NCI-H146 (cell line): ENCODE measurements around the gene UBXN1.
A peak's percentile ranks its signal among the peaks of the same experiment; 100 is the strongest.
"Not testable (repeated sequence)": the region's sequence is repeated elsewhere in the genome, so short reads cannot be mapped to it uniquely, and the experiment has no call there.

Experiments used
- DNase-seq: peaks from one replicate; lab custom pipeline; 2025; lab: John Stamatoyannopoulos, UW

The UBXN1 gene

DNA sequence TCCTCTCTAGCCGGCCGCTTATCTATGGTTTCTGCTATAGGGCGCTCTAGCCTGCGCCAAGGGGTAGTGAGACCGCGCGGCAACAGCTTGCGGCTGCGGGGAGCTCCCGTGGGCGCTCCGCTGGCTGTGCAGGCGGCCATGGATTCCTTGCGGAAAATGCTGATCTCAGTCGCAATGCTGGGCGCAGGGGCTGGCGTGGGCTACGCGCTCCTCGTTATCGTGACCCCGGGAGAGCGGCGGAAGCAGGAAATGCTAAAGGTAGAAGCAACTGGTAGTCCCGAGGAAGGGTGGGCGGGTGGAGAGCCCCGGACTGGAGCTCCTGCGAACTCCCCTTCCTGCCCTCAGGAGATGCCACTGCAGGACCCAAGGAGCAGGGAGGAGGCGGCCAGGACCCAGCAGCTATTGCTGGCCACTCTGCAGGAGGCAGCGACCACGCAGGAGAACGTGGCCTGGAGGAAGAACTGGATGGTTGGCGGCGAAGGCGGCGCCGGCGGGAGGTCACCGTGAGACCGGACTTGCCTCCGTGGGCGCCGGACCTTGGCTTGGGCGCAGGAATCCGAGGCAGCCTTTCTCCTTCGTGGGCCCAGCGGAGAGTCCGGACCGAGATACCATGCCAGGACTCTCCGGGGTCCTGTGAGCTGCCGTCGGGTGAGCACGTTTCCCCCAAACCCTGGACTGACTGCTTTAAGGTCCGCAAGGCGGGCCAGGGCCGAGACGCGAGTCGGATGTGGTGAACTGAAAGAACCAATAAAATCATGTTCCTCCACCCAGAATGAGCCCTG, 7.1 kb downstream of the UBXN1 start, which contains the start of the genes LBHD1 and UQCC3:
Gene LBHD1, minus strand, starts transcription at position 660 of the 782 bp plus-strand sequence. CDS start 2,236 bp downstream, outside the sequence.
Gene UQCC3, plus strand, starts transcription at position 66 of the 782 bp plus-strand sequence. Its CDS starts 73 bp downstream, at position 139.
- peak; percentile 86 for DNase-seq

DNA sequence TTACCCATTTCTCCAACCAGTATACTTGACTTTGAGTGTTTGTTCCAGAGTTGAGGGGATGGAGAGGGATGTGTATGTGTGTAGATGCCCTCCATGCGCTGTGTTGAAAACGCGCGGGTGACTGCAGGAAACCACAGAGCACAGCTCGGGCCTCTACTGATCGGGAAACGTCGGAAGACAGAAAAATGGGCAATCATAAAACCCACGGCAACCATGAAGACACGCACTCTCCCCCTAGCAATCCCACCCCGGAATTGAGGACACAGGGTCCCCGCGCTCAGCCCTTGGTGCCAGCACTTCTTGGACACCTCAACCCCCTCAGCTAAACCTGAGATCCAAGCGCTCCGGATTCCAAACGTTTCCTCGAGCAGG, 7.7 kb downstream of the UBXN1 start:
- DNase-seq: no peak

DNA sequence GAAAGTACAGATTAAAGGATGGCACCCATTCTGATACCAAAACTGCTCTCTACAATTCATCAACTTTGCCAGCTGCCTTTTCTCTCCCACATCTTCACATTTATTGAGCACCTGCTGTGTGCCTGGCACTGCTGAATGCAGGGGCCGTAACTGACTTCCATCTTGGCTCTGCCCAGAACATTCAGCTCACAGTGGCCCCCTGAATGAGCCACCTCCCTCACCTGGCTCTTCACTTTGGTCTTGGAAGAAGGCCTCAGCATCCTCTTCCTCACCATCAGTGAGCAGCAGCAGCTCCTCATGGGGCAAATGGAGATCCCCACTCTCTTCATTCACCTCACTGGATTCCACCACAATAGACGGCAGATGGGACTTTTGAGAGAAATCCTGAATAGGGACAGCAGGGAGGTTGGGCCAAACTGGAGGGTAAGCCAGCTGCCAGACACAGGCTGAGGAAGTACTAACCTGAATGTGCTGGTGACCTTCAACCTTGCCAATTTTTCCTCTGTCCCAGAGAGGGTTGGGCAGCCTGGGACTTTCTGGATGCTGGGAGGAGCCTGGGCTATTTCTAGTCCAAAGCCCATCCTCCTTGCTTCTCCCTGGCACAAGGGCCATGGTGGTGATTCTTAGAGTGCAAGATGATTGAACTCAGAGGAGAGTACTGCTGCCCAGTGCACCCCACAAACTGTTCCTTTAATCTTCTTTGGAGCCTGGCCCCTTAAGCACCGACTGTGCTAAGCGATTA, 9.3 kb downstream of the UBXN1 start:
- DNase-seq: no peak

DNA sequence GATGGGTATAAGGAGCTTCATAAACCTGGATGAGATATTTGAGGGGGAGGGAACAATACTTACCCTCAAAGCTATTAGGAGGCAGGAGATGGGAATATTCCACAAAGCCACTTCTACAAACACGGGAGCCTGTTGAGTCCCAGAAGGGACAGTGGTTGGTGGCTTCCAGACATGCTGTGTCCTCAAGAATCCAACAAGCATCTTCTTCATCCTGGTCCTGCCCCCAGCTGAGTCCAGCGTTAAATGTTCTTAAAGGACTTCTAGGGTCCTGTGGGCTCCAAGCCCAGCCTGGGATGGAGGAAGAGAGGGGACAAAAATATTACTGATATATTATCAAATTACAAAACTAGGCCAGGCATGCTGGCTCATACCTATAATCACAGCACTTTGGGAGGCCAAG, 11.4 kb downstream of the UBXN1 start:
- no peak for DNase-seq

DNA sequence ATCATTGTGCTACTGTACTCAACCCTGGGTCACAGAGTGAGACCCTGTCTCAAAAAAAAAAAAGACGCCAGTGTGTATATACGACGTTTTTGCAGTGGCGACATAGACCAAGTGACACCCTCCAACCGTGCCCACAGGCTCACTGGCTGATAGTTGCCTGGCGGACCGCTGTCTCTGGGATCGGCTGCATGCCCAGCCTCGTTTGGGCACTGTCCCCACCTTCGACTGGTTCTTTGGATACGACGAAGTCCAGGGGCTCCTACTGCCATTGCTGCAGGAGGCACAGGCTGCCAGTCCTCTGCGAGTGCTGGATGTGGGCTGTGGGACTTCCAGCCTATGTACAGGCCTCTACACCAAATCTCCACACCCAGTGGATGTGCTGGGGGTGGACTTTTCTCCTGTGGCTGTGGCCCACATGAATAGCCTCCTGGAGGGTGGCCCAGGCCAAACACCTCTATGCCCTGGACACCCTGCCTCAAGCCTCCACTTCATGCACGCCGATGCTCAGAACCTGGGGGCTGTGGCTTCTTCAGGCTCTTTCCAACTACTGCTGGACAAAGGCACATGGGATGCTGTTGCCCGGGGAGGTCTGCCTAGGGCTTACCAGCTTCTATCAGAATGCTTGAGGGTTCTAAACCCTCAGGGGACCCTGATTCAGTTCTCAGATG, 12.5 kb downstream of the UBXN1 start:
- no peak for DNase-seq

DNA sequence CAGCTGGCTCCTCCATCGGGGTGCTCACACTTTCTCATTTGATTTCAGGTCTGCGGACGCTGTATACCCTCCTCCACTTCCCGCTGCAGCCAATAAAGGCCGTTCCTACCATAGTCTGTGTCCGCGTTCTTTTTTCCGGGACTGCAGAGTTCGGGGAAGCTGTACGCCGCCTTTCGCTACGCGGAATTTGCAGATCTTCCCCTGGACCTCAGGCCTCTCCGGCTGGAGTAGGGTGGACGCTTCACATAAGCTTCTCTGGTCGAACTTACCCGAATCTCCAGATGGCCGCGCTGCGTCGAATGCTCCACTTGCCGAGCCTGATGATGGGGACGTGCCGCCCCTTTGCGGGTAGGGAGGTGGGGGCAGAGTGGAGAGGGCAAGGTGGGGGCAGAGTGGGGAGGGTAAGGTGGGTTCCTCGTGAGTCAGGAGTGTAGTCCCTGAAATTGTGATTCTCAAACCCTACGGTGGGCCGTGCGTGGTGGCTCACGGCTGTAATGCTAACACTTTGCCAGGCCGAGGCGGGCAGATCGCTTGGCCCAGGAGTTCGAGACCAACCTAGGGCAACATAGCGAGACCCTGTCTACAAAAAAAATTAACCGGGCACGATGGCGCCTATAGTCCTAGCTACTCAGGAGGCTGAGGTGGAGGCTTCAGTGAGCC, 13.1 kb downstream of the UBXN1 start:
- DNase-seq: peak; percentile 70

DNA sequence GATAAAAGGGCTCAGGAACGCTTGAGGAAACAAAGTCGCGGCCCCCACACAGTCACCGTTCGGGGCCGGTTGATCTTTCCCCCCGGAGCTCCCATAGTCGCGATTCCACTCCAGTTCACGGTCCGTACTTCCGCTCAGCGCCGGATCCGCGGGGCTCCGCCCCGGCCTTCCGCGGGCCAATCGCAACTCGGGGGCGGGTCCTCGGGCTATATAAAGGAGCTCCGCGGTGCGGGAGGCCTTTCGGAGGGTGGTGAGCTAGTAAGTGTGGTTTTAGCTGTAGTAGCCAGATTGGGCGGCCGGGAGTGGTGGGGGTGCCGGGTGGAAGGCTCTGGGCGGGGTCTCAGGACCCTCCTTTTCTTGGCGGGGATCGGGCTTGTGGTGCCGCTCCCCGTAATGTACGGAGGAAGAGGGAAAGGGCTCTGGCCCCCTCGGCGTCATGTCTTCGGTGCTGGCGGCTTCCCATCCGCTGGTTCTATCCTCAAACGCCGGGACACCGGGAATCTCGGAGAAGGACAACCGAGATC, 13.7 kb downstream of the UBXN1 start, which contains the start of the genes C11orf98 and CSKMT:
Gene C11orf98, minus strand, starts transcription at position 136 of the 524 bp plus-strand sequence. Its CDS starts 41 bp downstream, at position 95.
Gene CSKMT, plus strand, starts transcription at position 238 of the 524 bp plus-strand sequence. CDS start 568 bp downstream, outside the sequence.
- peak; percentile 94 for DNase-seq

DNA sequence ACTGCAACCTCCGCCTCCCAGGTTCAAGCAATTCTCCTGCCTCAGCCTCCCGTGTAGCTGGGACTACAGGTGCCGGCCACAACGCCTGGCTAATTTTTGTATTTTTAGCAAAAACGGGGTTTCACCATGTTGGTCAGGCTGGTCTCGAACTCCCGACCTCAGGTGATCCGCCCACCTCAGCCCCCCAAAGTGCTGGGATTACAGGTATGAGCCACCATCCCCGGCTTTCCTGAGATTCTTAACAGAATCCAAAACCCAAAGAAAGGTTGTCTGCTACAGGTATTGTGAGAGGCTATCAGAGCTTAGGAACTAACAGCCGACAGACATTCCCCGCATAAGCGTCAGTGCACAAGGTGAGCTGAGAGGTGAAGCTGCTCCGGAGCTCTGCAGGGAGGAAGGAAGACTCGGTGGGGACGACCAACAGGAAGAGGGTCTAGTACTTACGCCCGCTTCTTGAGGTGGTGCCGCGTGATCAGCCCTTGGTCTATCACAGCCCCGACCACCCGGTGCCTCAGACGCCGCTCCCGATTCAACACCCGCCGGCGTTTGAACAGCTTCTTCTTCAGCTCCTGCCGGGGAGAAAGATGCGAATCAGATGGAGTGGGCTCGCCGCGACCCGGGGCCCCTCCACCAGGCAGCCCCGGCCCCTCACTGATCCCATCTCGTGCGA, 14.3 kb downstream of the UBXN1 start:
- peak; percentile 80 for DNase-seq

DNA sequence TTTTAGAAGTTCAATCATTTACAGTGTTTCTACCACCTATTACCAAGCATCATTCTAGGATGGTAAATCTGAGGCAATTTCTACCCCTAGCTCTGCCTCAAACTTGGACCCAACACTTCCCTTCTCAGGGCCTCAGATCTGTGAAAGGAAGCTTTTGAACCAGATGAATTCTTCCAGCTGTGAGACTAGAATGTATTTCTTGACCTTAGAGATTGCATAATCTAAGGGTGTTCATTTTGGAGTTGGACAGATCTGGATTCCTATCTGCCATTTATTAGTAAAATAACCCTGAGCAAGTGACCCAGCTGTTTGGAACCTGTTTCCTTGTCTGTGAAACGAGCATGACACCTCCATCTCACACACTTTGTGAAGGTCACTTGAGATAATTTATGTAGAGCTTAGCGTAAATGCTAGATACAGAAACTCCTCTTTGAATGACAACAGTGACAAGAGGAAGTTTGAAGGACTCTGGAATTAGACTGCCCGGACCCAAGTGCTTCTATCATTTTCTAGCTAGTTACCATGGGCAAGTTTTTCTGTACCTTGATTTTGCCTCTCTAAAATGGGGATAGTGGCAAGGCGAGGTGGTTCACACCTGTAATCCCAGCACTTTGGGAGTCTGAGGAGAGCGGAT, 22.0 kb downstream of the UBXN1 start:
- no peak for DNase-seq

DNA sequence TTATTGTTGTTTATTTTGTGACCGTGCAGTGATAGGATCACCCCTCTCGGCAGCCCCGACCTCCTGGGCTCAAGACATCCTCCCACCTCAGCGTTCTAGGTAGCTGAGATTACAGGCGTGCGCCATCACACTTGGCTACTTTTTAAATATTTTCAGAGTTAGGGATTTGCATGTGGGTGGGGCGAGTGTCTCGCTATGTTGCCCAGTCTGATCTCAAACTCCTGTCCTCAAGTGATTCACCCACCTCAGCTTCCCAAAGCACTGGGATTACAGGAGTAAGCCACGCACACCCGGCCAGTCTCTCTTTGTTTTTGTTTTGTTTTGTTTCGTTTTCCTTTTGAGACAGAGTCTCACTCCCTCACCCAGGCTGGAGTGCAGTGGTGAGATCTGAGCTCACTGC, 24.6 kb downstream of the UBXN1 start:
- no peak for DNase-seq

DNA sequence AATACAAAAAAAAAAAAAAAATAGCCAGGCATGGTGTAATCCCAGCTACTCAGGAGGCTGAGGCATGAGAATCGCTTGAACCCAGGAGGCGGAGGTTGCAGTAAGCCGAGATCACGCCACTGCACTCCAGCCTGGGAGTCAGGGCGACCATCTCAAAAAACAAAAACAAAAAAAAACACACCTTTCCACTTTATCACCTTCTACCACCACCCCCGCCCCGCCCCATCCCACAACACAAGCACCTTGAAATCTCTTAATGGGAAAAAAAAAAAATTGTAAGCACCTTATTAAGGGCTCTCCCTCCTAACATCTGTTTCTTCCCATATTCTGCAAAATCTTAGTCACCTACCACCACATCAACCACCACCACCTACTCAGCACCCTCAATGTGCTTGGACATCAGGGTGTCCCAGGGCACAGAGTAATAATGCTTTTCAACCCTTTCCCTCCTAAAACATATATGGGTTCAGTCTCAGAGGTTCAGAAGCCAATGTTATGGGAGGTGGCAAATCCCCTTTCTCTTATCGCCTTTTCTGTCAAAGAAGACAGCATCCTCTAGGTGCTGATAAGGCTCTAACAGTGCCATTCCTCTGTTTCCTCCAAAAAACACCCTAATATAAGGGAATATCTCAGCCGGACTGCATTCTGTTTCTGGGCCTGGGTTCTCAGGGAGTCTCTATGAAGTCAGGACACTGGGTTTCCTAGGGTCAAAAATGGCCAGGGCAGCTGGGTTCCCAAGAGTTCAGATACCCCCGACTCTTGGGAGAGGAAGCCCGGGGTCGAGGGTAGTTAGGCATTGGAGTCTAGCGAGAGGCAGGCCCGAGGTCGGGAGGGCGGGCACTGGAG, 26.5 kb downstream of the UBXN1 start:
- DNase-seq: no peak

DNA sequence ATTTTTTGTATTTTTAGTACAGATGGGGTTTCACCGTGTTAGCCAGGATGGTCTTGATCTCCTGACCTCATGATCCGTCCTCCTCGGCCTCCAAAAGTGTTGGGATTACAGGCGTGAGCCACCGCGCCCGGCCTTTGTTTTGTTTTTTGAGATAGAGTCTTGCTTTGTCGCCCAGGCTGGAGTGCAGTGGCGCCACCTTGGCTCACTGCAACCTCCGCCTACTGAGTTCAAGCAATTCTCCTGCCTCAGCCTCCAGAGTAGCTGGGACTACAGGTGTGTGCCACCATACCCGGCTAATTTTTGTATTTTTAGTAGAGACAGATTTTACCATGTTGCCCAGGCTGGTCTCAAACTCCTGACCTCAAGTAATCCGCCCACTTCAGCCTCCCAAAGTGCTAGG, 28.6 kb downstream of the UBXN1 start:
- DNase-seq: not testable (repeated sequence)

DNA sequence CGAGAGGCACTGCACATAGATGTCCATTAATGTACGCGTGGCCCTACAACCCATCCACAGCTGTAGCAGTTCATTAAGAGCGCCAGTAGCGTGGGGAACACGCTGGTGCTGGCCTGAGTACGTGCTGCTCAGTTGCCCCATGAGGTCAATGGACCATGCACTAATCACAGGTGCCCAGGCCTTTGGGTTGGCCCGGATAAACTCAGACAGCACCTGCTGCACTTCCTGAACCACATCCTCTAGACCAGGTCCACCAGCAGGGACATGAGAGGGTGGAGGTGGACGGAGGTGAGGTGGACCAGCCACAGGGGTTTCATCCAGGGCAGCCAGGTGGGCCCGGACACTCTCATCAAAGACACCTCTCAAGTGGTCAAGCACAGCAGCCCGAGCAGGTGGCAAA, 29.4 kb downstream of the UBXN1 start:
- DNase-seq: no peak

DNA sequence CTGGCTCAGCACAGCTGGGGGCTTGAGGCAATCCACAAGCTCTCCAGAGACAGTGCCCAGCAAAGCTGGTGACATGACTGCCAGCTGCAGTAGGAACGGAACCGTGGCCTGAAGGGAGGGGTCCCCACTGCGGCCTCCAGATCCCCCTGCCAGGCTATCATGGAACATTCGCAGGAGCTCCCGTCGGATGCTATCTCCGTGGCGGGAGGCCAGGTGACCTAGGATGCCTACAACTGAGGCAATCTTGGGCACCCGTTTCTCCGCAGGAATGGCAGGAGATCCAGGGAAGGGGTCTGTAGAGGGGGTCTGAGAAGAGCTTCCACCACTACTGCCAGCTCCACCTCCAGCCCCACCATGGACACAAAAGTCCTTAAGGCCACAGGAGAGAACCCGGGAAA, 29.9 kb downstream of the UBXN1 start:
- DNase-seq: no peak

DNA sequence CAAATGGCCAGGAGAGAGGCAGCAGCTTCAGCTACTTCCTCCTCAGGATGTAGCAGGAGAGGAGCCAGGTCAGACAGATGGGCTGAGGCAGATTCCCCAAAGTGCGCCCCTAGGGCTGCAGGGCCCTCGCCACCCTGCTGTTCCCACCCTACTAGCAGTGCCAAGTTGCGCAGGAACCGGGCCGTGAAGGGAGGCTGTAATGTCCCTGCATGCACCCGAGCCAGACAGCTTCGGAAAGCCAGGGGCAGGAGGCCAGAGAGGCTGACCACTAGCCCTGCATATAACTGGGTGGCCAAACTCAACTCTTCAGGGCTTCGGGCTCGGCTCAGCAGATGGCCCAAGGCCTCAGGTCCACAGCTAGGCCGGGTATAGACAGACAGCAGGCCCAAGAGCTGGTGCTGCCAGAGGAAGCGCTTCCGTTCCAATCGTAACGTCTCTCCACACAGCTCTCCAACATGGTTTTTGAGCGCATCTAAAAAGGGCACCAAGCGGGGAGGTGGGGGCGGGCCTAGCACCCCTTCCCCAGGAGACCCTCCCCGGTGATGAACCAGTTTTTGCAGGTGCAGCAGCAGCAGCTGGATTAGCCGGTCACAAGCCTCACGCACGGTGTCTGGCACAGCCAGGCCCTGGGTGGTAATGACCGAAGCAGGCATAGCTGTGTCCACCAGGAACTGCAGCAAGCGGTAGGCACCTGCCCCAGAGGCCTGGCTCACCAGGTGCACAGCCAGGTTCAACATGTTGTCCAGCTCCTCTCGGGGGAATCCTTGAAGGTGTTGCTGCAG, 30.5 kb downstream of the UBXN1 start:
- no peak for DNase-seq

DNA sequence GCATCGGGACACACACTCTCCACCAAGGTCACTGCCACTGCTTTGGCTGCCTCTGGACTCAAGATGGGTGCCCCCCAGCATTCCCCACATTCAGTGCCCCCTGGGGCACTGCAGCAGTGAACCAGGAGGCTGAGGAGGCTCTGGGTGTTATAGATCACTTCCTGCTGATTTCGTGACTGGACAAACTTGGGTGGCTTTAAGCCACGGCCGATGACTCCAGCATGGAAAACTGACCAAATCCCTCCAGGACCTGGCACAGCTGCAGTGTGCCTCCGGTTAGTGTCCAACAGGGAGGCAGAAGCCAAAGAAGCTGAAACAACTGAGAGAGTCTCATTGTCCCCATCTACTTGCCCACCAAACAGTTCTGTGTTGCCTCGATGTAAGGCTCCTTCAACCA, 31.3 kb downstream of the UBXN1 start:
- DNase-seq: no peak

DNA sequence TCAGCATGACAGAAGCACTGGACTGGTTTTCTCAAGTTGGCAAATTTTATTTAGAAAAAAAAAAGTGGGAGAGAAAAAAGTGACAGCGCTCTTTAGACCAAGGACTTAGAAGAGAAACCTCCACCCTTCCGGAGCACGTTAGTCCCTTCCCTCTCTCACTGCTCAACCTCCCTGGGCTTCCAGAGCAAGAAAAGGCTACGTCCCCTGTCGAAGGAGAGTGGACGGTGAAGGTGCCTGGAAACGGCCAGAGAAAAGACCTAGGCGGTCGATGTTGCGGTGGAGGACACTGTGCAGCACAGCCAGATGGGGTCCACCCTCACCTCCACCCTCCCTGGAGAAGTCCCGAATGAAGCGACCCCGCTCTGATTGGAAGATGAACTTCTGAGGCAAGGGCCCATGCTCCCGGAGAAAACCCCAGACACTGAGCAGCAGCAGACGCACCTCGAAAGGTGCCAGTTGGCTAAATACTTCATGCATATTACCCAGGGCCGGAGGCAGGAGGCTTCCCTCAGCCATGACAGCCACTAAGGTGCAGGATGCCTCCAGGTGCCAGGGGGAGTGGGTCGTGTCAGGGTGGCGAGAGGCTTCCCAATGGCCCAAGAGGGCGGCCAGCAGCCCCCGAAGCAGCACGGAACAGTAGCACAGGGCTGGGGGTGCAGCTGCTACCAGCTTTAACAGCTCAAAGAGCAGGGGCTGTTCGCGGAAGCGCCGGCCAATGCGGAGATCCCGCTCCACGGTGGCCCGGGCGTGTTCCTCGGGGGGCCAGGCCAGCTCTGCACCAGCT, 31.9 kb downstream of the UBXN1 start:
- no peak for DNase-seq
